ENCODE data around the gene OBSL1. TPM values are rescaled to one million over a fixed set of nuclear protein-coding genes. Genes with fewer than 3 reads are reported as not detected.

Gene OBSL1
- total and polyA plus RNA-seq, 2 donors (not counting 3 experiments of a cell fraction or from before 2014, with no cell fraction given) = 16.7 to 20.7 TPM

DNA sequence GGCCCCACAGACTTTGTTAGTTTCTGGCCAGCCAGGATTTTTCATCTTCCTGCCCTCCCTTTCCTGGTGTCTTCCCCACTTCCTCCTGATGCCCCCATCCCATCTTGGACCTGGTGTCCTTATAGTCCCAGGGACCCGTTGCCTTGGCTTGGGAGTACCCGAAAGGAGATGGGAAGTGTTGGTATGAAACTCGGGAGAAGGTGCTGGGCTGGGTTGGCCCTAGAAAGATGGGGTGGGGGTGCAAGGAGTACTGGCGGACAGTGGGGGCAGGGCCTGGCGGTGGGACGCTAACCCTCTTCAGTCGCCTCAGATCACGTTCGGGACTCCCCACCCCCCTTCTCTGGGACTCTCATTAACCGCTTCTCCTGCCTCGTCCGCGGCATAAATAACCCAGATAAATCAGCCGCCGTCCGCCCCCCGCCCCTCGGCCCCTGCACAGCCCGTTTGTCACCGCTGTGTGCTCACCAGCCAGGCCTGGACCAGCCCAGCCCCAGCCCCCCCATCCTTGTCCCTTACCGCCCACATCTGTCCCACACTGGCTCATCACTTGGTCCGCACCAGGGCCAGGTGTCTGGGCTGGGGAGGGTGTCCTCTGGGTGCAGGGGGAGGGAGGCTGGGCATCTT, 60.7 kb downstream of the OBSL1 start:
- H4K20me1 ChIP-seq (replicated peaks; ENCODE audit: control insufficient read depth, extremely low read depth, insufficient read depth, low read length) = no peaks in the 10 kb centered on the region
- DNase-seq (ENCODE audit: low read depth, low spot score) (no peak), FAIRE-seq (no peak)
- no peaks in the 10 kb centered on the region for H3K9me3 ChIP-seq (replicated peaks; ENCODE audit: control insufficient read depth, insufficient read depth, low read length)
- CTCF ChIA-PET = interaction anchor here (0.7 to 6.6 kb wide), 27 partner anchors 8 to 132 kb away, joined by 3 to 151 read pairs (median 5); partner anchors contain the start of genes DES, GMPPA and STK11IP
- no peak overlapping the region for H3K4me3 ChIP-seq (replicated peaks in 1 of 3; ENCODE audit: insufficient read depth in 1 of 3, low read depth in 1 of 3, low read length in 3 of 3)
- BruUV-seq (replicated peaks) = no TSS peak
- H3K79me2 ChIP-seq (ENCODE audit: control insufficient read depth, insufficient read depth, low read length) = no peaks in the 10 kb centered on the region
- H3K36me3 ChIP-seq (ENCODE audit: control insufficient read depth in 2 of 2, extremely low read depth in 1 of 2, insufficient read depth in 2 of 2, low read length in 2 of 2) = peaks cover 0 to 8% of the 10 kb centered on the region in 2 experiments
- no peaks in the 10 kb centered on the region for H3K4me1 ChIP-seq (ENCODE audit: control insufficient read depth, extremely low read depth, insufficient read depth, low read length)
- dilution Hi-C loops (cut with MboI; ENCODE audit: extremely low pct_ligation_motif_present, low sequenced_read_pairs) (no loop called here), intact Hi-C loops (cut with micrococcal nuclease) (no loop called here)
- POLR2A ChIA-PET = interaction anchor here (0.5 to 1.0 kb wide), 2 partner anchors 12 to 157 kb away, joined by 3 to 20 read pairs; partner anchors contain the start of gene GMPPA
- no peak overlapping the region for H3K9ac ChIP-seq (replicated peaks; ENCODE audit: extremely low read depth, insufficient read depth, low read length)
- no peak overlapping the region for H2AFZ ChIP-seq (ENCODE audit: low read depth, low read length)
- no peak overlapping the region for H3K4me2 ChIP-seq (ENCODE audit: insufficient read depth, low read length)
- H3K9me1 ChIP-seq (replicated peaks; ENCODE audit: control insufficient read depth, extremely low read depth, insufficient read depth, low read length) = no peaks in the 10 kb centered on the region
- peaks cover 43 to 48% of the 10 kb centered on the region in 2 experiments for H3K27me3 ChIP-seq (ENCODE audit: control insufficient read depth in 2 of 2, insufficient read depth in 2 of 2, low read length in 2 of 2)
- no peak for TF ChIP-seq GATA2 (IDR thresholded peaks at IDR 0.05; ENCODE audit: insufficient read depth, insufficient read length, low read depth, low read length)
- TF ChIP-seq, protein P1, sequence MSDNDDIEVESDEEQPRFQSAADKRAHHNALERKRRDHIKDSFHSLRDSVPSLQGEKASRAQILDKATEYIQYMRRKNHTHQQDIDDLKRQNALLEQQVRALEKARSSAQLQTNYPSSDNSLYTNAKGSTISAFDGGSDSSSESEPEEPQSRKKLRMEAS (IDR thresholded peaks at IDR 0.05; ENCODE audit: insufficient read depth, insufficient read length) = no peak
- TF ChIP-seq EZH2 (IDR thresholded peaks at IDR 0.05; ENCODE audit: borderline replicate concordance, low read depth, low read length, severe bottlenecking) = no peak
- no peak for TF ChIP-seq POLR2A (IDR thresholded peaks at IDR 0.05; ENCODE audit: low read depth, low read length)
- TF ChIP-seq JUN (IDR thresholded peaks at IDR 0.05; ENCODE audit: borderline replicate concordance, insufficient read depth, insufficient read length, low read depth) = no peak
- TF ChIP-seq MYC (IDR thresholded peaks at IDR 0.05; ENCODE audit: low read depth, low read length) = no peak
- TF ChIP-seq, protein P2, sequence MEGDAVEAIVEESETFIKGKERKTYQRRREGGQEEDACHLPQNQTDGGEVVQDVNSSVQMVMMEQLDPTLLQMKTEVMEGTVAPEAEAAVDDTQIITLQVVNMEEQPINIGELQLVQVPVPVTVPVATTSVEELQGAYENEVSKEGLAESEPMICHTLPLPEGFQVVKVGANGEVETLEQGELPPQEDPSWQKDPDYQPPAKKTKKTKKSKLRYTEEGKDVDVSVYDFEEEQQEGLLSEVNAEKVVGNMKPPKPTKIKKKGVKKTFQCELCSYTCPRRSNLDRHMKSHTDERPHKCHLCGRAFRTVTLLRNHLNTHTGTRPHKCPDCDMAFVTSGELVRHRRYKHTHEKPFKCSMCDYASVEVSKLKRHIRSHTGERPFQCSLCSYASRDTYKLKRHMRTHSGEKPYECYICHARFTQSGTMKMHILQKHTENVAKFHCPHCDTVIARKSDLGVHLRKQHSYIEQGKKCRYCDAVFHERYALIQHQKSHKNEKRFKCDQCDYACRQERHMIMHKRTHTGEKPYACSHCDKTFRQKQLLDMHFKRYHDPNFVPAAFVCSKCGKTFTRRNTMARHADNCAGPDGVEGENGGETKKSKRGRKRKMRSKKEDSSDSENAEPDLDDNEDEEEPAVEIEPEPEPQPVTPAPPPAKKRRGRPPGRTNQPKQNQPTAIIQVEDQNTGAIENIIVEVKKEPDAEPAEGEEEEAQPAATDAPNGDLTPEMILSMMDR (IDR thresholded peaks at IDR 0.05; ENCODE audit: extremely low read depth in 1 of 2, insufficient read depth in 1 of 2, low read depth in 1 of 2, low read length in 2 of 2) = no peak
- TF ChIP-seq FOS (IDR thresholded peaks at IDR 0.05; ENCODE audit: borderline replicate concordance, insufficient read depth, low read length) = no peak
- TF ChIP-seq POLR2AphosphoS5 (IDR thresholded peaks at IDR 0.05; ENCODE audit: insufficient read depth, low read depth, low read length) = no peak
- H3K27ac ChIP-seq (ENCODE audit: insufficient read depth, low read depth, low read length) = no peak overlapping the region

All from endothelial cell of umbilical vein (primary cell).